GM21786 (cell line): ENCODE data around the gene DIP2C.
"Not testable (repeated sequence)": the region's sequence is repeated elsewhere in the genome, so short reads cannot be mapped to it uniquely, and the experiment has no call there.

Source experiments
- ATAC-seq: cut with Tn5 transposase; IDR thresholded peaks from one replicate; pipeline ENCODE4 v1.9.1; 2021; ENCODE audit not compliant: unreplicated experiment

The DIP2C gene

DNA sequence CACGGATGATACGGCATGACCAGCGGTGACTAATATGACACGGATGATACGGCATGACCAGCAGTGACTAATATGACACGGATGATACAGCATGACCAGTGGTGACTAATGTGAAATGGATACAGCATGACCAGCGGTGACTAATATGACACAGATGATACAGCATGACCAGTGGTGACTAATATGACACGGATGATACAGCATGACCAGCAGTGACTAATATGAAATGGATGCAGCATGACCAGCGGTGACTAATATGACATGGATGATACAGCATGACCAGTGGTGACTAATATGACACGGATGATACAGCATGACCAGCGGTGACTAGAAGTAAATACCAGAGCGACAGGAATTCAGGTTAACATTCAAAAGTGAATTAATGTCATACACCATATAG is 264.1 kb downstream of the DIP2C start:
- ATAC-seq: not testable (repeated sequence)

DNA sequence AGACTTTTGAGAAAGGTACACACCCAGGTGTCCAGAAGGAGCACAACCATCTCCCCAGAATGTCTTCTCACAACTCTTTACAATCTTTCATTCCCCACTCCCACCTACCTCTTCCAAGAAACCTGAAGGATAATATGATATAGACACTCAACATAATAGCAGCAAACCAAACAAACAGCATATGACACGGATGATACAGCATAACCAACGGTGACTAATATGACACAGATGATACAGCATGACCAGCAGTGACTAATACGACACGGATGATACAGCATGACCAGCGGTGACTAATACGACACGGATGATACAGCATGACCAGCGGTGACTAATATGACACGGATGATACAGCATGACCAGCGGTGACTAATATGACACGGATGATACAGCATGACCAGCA is 264.7 kb downstream of the DIP2C start:
- not testable (repeated sequence) for ATAC-seq

DNA sequence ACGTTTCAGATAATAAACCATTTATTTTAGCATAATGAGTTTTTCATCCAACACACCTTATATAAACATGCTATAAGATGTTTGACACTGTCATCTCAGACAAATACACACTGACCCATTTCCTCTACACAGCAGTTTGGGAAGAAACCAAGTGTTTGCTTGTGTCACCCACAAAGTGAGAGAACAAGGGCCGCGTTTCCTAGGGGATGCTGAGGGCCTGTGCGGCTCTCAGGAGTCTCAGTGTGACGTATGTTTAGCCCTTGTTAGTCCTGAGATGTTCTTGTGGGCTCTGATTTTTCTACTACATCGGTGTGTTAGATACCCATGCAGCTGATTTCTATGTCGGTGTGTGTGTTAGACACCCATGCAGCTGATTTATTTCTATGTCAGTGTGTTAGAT is 266.3 kb downstream of the DIP2C start:
- no peak for ATAC-seq

DNA sequence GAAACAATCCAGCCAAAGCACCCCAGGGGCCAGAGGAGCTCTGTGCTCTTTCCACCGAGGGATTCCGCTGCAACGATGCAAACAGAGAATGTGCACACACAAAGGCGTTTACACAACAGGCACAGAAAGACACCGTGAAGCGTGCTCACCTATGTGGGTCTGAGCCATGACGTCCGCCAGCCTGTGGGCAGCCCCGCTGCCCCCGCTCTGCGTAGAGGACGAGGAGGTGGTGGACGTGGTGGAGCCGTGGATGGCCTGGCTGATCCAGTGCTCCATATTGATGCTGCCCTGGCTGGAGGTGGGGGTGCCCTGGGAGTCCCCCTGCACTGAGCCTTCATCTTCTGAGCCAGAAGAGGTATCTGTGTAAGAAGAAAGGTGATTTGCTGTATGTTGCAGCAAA is 266.8 kb downstream of the DIP2C start:
- no peak for ATAC-seq

DNA sequence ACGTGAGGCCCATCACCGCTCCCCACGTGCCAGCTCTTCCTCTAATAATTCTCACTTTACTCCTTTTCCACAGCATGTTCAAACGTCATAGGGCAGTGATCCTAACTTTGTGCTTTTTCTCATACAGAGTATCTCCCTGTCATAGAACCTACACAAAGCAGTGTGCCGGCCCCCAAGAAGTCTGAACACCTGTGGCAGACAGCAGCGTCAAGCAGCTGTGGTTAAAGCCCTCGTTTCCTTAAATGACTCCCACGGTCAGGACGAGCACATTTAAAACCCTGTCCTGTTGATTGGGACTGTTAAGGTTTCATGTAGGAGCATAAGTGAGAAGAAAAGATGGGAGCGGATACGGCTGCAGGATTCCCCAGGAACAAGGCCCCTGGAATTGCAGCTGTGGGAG is 267.2 kb downstream of the DIP2C start:
- ATAC-seq: no peak

DNA sequence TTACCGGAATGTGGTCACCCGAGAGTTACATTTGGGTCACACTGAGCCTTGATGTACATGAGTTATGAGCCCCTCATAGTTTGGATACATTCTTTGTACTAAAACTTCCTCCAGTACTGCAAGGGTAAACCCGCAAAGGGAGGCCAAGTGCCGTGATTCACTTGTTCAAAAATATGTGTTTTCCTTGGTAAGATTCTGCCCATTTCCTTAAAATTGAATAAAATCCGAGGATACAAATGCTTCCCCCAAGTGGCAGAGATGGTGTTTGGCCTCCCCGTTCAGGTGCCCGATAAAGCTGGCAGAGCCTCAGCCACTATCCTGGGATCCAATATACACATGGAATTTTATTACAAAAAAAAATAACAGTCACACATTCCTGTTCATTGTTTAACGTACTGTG is 268.3 kb downstream of the DIP2C start:
- ATAC-seq: no peak

DNA sequence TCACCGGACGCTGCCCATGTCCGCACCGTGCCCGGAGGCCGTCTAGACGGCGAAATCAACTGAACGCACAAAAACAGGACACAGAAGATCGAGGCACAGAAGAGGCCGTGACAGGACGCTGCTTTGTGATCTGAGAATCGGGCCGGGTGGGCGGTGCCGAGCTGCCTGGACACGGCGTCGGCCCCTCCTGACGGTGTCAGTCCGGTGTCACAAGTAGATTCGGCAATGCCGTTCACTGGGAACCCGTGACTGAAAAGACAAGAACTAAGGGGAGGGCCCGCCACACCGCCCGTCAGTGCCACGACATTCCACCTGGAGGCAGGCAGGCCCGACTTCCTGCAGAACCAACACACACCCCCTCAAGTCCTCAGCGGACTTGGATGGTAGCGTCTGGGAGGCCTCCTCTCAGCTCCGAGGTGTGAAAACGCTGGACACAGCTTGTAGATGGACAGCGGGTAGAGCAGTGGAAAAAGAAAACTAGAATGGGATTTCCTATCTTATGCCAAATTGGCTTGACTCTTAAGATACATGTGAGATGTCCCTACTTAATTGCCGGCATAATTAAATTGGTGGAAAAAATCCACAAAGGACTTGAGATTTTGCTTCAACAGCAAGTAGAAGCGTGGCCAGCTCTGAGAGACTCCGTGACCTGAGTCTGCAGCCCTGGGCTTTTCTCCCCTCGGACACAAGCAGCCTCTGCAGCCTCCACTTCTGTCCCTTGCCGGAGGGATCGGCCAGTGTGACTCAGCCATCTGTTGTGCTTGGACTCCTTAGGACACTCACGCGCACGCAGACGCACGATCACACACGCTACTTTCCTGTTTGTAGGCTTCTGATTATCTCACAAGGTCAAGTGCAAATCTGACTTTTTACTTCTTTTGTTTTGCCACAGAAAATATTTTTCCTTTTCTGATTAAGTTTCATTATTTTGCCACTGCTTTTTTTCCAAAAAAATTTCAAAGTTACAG is 269.0 kb downstream of the DIP2C start:
- ATAC-seq: no peak

DNA sequence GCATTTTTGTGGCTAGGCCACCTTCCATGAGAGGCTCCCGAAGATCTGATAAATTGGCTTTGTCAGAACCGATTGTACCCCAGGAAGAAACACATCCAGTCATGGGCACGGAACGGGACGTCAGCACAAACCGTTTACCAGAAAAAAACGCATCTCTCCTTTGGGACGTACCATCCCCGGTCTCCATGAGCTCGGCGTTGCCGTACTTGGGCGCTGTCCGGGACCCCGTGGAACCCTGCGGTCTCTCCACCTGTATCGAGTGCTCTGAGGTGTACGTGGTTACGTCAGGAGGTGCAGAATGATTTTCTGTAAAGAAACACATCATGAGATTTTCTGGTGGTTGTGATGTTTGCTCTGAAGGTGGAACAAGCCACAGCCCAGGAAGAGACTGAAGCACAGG is 270.6 kb downstream of the DIP2C start:
- no peak for ATAC-seq

DNA sequence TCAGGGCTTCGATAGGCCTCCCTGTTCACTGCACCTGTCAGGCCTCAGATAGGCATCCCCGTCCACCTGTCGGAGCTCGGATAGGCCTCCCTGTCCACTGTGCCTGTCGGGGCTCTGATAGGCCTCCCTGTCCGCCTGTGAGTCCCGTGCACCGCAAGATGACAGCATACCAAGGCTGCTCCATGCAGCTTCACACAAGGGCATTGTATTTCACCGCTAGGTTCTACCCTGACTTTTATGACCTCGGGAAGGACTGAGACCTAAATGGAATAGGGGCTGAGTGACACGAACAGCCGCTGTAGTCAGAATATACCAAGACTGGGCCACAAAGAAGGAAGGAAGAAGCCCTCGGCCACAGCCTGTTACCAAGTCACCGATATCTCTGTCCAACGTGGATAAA is 271.2 kb downstream of the DIP2C start:
- ATAC-seq: no peak

DNA sequence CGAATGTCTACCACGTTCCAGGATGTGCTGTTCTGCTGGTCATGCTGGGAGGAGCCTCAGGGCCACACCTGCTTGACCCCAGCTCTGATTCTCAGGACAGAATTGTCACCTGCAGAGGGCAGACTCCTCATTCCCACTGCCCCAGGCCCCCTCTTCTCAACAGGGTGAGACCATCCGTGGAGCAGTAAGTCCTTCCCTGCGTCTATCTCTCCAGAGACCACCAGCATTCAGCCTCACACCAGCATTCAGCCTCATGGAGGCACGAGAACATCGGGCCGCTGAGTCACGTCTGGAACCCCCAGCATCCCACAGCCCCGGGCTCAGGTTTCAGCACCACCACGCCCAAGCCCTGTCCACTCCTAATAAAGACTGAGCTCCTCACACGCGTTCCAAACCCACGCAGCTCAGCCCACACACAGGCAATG is 273.4 kb downstream of the DIP2C start:
- no peak for ATAC-seq

DNA sequence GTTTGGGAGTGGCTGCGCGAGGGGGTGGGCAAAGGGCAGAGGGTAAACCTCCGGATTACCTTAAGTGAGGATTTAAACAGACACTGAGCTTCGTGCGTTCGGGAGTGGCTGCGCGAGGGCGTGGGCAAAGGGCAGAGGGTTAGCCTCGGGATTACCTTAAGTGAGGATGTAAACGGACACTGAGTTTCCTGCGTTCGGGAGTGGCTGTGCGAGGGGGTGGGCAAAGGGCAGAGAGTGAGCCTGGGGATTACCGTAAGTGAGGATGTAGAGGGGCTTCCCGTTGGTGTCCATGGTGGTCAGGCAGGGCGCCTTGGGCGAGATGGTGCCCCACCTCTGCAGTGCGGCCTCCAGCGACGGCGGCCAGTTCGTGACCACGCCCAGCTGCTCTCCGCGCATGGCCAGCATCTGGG is 275.8 kb downstream of the DIP2C start:
- ATAC-seq: no peak

DNA sequence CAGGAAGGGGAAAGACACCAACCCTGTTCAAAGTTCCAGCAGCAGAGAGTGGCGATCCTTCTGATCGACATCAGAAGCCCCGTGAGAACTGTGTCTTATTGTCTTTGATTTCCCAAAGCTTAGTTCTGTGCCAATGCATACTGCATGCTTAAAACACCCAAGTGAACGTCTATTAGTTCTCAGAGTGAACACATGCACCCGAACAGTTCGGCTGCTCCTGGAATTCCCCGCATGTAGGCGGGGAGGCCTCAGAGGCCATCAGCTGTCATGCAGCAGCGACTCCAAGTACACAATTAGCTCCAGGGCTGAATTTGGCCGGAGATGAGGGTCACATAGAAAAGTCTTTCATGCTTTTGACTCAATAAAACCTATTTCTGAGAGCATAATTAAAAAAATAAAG is 277.4 kb downstream of the DIP2C start:
- no peak for ATAC-seq

DNA sequence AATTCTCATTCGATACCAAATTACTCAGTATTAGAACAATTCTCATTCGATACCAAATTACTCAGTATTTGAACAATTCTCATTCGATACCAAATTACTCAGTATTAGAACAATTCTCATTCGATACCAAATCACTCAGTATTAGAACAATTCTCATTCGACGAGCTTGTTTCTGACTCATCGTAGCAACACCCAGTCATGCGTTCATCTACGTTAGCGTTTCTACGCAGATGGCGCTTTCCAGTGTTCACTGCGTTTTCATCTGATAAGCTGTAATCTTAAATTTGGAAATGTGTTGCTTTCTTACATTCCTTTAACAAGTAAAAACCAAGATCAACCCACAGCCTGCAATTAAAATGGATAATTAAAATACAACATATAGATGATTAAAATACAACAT is 277.9 kb downstream of the DIP2C start:
- no peak for ATAC-seq

DNA sequence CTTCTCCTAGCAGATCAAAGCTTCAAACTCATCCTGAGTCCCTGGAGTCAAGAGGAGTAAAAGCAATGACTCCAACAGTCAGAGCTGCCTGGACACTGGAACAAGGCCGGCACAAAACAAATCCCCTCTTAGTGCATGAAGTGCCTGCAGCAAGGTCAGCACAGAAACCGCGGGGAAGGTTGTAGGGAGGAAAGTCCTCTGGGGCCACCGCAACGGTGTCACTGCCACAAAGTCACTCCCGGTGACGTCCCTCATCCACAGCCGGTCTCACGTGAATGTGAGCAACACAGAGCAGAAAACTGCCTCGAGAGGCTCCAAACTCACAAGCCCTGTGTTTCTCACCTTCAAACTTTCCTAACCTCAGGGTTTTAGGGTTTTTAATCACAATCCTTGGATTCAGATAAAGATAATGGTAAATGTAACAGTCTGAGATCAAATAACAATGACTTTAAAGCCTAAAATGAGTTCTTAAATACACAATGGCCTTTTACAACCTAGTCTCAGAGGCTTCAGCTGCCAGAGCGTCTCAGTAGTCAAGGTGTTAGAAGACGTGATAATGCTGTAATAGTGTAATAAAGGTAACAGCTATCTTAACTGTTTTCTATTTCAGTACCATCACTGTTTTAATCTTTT is 279.9 kb downstream of the DIP2C start:
- no peak for ATAC-seq

DNA sequence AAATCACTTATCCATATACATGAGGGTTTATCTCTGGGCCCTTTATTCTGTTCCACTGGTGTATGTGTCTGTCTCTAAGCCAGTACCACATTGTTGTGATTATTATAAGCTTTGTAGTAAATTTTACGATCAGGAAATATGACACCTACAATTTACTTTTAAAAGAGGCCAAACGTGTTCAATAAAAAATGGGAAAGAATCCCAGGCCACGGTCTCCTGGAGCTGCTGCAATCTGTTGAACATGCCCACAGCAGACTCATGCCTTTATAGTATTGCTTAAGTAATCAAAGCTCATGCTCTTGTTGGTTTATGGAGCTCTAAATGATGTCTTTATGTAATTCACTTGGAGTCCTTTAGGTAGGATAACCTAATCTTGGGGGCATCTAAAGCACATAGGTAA is 281.2 kb downstream of the DIP2C start:
- no peak for ATAC-seq

DNA sequence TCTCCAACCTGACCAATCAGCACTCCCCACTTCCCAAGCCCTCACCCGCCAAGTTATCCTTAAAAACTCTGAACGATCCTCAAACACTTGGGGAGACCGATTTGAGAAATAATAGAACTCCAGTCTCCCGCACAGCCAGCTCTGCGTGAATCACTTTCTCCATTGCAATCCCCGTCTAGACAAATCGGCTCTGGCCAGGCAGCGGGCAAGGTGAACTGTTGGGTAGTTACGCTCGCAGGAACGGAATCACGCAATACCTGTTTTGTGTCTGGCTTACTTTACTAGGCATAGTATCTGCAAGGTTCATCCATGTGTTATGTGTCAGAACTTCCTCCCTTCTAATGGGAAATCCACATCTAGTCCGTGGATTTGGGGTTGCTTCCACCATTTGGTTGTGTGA is 282.5 kb downstream of the DIP2C start:
- ATAC-seq: no peak

DNA sequence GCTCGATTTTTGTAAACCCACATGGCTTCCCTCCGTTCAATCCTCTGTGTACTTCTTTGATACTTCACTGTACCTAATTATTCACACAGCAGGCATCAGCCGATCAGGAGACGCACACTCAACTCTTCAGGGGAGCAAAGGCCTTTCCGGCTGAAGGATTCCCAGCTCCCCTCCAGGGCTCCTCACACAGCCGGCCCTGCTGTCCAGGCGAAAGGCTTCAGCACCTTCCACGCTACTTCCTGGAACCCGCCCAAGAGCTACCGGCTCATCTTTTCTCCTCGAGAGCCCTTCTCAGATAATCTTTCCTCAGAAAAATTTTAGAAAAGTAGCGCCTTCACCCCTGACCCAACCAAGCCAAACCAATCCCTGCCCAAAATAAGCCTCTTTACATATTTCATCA is 283.8 kb downstream of the DIP2C start:
- no peak for ATAC-seq

DNA sequence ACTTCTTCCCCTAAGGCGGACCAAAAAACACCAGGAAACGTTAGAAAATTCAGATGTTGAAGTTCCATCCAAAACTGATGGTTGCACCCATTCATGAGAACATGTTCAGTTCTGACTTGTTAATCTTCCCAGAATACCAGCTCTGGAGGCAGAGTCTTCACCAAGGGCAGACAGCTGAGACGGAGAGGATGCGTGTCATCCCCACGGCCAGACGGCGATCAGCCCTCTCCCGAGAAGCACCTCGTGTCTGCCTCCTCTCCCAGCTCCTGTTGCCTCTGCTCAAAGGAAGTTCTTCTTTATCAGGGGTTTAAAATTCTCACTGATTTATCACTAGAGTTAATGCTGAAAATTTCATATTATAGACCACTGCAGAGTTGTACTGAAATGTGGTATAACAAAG is 284.5 kb downstream of the DIP2C start:
- no peak for ATAC-seq

DNA sequence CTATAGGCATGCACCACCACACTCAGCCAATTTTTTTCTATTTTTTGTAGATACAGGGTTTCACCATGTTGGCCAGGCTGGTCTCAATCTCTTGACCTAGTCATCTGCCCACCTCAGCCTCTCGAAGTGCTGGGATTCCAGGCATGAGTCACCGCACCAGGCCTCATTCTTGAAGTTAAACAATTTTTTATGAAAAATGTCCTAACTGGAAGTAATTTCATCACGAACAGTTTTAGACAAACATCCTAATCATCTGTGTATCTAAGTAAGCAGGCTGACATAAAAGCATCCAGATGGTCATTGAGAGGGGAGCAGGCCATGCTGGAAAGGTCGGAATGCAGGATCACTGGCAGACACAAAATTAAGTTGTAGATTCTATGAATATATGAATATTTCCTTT is 285.1 kb downstream of the DIP2C start:
- no peak for ATAC-seq

DNA sequence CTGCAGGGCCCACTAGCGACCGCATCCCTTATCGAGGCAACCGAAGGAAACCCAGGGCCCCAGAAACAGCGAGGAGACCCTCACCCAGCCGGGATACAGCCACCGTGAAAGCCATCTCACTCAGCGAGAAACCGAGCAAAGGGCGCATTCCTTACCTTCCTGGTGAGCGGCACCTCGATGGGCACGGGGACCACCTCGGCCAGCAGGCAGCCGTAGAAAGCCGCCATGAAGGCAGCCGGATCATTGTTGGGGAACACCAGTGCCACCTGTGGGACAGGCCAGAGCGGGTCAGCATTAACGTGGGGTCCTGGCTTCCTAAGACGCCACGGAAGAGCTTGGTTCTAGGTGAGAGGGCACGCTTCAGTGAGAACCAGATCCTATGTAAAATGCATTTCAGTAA is 290.5 kb downstream of the DIP2C start:
- ATAC-seq: no peak

DNA sequence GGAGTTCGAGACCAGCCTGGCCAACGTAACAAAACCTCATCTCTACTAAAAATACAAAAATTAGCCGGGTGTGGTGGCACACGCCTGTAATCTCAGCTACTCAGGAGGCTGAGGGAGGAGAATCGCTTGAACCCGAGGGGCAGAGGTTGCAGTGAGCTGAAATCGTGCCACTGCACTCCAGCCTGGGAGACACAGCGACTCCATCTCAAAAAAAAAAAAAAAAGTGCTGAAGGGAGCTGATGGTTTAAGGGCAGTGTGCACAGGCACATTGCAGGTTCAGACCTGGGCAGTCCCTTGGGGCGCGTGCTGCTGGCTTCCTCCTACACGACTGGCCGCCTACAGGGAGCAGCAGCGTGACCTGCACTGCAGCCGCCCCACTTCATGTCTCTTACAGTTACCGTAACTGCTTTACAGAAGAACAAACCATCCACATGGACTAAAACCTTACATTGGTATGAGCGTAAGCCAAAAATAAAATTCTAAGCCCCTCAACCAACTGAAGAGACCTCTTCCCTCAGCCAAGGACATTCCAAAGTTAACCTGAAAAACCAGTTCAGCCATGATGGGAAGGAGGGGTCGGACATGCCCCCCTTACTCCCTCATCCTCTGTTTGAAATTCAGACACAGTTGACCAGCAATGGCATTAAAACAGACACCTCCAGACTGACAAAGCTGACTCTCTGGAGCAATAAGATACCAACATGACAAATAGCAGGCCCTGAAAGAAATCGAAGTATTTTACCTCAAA is 292.0 kb downstream of the DIP2C start:
- no peak for ATAC-seq
